ENCODE measurements around the gene MFSD11. TPM values are rescaled to one million over a fixed set of nuclear protein-coding genes. Genes with fewer than 3 reads are reported as not detected.
"Not testable (repeated sequence)": the region's sequence is repeated elsewhere in the genome, so short reads cannot be mapped to it uniquely, and the experiment has no call there.

Gene MFSD11
- total RNA-seq, 1 experiment from 2014 or later, result 23.9 TPM

DNA sequence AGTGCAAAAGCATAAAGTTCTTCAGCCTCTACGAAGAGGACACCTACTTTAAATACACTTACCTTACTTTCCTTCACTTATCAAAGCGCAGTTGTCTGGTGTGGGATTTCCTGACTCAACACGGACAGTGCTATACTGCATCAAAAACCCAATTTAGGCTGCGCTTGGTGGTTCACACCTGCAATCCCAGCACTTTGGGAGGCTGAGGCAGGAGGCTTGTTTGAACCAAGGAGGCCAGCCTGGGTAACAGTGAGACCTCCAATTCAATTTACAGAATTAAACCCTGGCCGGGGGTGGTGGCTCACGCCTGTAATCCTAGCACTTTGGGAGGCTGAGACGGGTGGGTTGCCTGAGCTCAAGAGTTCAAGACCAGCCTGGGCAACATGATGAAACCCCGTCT lies 15.6 kb upstream of the MFSD11 start:
- H3K27ac Mint-ChIP-seq (ENCODE audit: unreplicated experiment), result no peak overlapping the region
- no peaks in the 10 kb centered on the region for H3K27me3 Mint-ChIP-seq (ENCODE audit: unreplicated experiment)
- CTCF ChIA-PET, result interaction anchor here (0.7 kb wide), 1 partner anchor 171 kb away, joined by 4 read pairs; no protein-coding TSS in a partner anchor
- no peak overlapping the region for H3K4me3 Mint-ChIP-seq (ENCODE audit: low read depth, unreplicated experiment)
- no peaks in the 10 kb centered on the region for H3K4me1 Mint-ChIP-seq (ENCODE audit: low read depth, unreplicated experiment)
- no peak for DNase-seq
- H3K9me3 Mint-ChIP-seq (ENCODE audit: low read depth, unreplicated experiment), result no peaks in the 10 kb centered on the region
- BruUV-seq (replicated peaks), result no TSS peak
- intact Hi-C loops (cut with micrococcal nuclease; ENCODE audit: unreplicated experiment), result no loop called here
- TF ChIP-seq, protein P1, sequence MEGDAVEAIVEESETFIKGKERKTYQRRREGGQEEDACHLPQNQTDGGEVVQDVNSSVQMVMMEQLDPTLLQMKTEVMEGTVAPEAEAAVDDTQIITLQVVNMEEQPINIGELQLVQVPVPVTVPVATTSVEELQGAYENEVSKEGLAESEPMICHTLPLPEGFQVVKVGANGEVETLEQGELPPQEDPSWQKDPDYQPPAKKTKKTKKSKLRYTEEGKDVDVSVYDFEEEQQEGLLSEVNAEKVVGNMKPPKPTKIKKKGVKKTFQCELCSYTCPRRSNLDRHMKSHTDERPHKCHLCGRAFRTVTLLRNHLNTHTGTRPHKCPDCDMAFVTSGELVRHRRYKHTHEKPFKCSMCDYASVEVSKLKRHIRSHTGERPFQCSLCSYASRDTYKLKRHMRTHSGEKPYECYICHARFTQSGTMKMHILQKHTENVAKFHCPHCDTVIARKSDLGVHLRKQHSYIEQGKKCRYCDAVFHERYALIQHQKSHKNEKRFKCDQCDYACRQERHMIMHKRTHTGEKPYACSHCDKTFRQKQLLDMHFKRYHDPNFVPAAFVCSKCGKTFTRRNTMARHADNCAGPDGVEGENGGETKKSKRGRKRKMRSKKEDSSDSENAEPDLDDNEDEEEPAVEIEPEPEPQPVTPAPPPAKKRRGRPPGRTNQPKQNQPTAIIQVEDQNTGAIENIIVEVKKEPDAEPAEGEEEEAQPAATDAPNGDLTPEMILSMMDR (IDR thresholded peaks at IDR 0.05; ENCODE audit: unreplicated experiment), result no peak
- peaks cover 93% of the 10 kb centered on the region for H3K36me3 Mint-ChIP-seq (ENCODE audit: insufficient read depth, unreplicated experiment)

DNA sequence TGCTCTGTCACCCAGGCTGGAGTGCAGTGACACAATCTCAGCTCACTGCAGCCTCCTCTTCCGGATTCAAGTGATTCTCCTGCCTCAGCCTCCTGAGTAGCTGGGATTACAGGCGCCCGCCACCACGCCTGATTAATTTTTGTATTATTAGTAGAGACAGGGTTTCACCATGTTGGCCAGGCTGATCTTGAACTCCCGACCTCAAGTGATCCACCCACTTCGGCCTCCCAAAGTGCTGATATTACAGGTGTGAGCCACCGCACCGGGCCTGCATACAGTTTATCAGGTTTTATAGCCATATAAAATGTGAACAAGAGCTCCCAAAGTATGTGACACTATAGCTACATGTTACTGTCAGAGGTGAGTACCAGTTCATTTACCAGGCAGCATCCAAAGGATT lies 14.9 kb upstream of the MFSD11 start:
- H3K9me3 Mint-ChIP-seq (ENCODE audit: low read depth, unreplicated experiment); H3K4me1 Mint-ChIP-seq (ENCODE audit: low read depth, unreplicated experiment); CTCF ChIA-PET; intact Hi-C loops (cut with micrococcal nuclease; ENCODE audit: unreplicated experiment); H3K4me3 Mint-ChIP-seq (ENCODE audit: low read depth, unreplicated experiment); BruUV-seq (replicated peaks); H3K27ac Mint-ChIP-seq (ENCODE audit: unreplicated experiment); DNase-seq; H3K27me3 Mint-ChIP-seq (ENCODE audit: unreplicated experiment): not testable (repeated sequence)
- H3K36me3 Mint-ChIP-seq (ENCODE audit: insufficient read depth, unreplicated experiment), result peaks cover 93% of the 10 kb centered on the region

DNA sequence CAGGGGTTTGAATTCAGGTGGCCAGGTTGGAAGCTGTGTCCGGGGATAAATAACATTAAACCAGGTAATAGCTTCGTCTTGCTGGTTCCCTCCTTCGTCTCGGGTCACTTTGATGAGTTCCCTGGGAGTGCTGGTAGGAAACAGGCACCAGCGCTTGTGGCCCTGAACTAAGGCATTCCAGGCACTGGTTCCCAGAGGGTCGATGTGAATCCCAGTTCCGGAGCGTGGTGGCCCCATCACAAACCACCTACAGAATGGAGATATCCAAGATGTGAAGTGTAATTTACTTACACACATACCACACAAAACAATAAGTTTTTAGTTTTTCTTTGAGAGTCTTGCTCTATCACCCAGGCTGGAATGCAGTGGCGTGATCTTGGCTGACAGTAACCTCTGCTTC lies 14.1 kb upstream of the MFSD11 start:
- Mint-ChIP-seq H3K9me3 (ENCODE audit: low read depth, unreplicated experiment) (no peaks in the 10 kb centered on the region), H3K36me3 (ENCODE audit: insufficient read depth, unreplicated experiment) (peaks cover 87% of the 10 kb centered on the region), H3K4me1 (ENCODE audit: low read depth, unreplicated experiment) (peaks cover 7% of the 10 kb centered on the region), H3K4me3 (ENCODE audit: low read depth, unreplicated experiment) (no peak overlapping the region), H3K27me3 (ENCODE audit: unreplicated experiment) (no peaks in the 10 kb centered on the region), H3K27ac (ENCODE audit: unreplicated experiment) (no peak overlapping the region)
- DNase-seq, result no peak
- CTCF ChIA-PET, result no interaction called here
- BruUV-seq (replicated peaks), result TSS peak; percentile 1
- TF ChIP-seq, protein P1 (IDR thresholded peaks at IDR 0.05; ENCODE audit: unreplicated experiment), result no peak
- intact Hi-C loops (cut with micrococcal nuclease; ENCODE audit: unreplicated experiment), result no loop called here

DNA sequence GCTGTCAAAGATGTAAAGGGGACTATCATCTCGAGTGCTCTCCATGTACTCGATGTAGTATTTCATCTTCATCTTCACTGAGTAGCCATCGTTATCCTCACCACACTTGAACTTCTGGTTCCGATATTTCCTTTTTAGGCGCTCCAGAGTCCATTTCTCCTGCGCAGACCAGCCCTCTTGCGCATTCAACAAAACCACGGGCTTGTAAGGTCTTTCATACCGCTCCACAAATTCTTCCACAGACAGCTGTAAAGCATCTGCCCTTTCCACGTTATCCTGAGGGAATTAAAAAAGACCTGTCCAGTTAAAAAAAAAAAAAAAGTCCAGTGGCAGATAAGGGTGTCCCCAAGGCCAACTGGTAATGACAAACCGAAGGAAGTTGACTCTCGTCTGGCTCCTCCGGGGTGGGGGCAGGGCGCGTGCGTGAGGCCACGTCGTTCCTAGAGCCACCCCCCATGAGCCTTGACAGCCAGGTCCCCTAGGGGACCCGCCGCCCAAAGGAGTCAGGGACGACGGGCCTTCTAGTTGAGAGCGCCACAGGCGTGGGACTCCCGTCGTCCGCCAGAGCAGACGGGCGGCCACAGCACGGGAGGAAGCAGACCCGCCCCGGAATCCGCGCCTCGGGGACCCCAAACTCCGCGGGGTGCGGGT lies 12.2 kb upstream of the MFSD11 start:
- Mint-ChIP-seq H3K36me3 (ENCODE audit: insufficient read depth, unreplicated experiment) (peaks cover 87% of the 10 kb centered on the region), H3K27me3 (ENCODE audit: unreplicated experiment) (no peaks in the 10 kb centered on the region), H3K27ac (ENCODE audit: unreplicated experiment) (peak overlapping the region; percentile 77), H3K9me3 (ENCODE audit: low read depth, unreplicated experiment) (no peaks in the 10 kb centered on the region), H3K4me3 (ENCODE audit: low read depth, unreplicated experiment) (peak overlapping the region; percentile 81), H3K4me1 (ENCODE audit: low read depth, unreplicated experiment) (peaks cover 7% of the 10 kb centered on the region)
- intact Hi-C loops (cut with micrococcal nuclease; ENCODE audit: unreplicated experiment), result no loop called here
- TF ChIP-seq, protein P1 (IDR thresholded peaks at IDR 0.05; ENCODE audit: unreplicated experiment), result no peak
- CTCF ChIA-PET, result no interaction called here
- peak; percentile 73 for DNase-seq
- TSS peak; percentile 69 for BruUV-seq (replicated peaks)

DNA sequence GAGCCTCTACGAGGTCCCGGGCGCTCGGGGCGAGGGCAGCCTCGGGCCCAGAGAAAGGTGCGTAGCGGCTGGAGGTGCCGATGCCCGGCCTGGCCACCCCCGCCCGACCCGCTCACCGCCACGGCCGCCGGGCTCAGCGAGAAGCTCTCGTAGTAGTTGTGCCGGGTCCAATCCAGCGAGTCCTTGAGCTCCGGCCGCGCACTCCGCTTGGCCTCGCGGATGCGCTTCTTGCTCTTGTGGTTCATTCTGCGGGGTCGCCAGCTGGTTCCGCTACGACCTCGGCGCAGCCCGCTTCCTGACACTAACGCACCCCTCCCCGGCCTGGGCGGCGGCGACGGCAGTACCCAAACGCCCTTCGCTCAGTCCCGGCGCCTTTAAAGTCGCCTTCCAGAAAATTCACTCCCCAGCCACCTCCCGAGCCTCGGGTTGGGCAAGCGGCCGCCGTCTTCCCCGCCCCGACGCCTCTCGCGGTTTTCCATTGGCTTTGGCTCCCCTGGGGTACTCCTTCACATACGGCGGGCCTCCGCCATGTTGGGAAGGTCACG lies 11.6 kb upstream of the MFSD11 start, which contains the start of gene JMJD6:
TSS of gene JMJD6 (minus strand) at position 376 of the 545 bp plus-strand sequence. CDS start at position 245, 131 bp downstream.
- Mint-ChIP-seq H3K36me3 (ENCODE audit: insufficient read depth, unreplicated experiment) (peaks cover 88% of the 10 kb centered on the region), H3K9me3 (ENCODE audit: low read depth, unreplicated experiment) (no peaks in the 10 kb centered on the region), H3K4me3 (ENCODE audit: low read depth, unreplicated experiment) (peak within 1 kb of the TSS; percentile 81), H3K4me1 (ENCODE audit: low read depth, unreplicated experiment) (peaks cover 7% of the 10 kb centered on the region), H3K27me3 (ENCODE audit: unreplicated experiment) (no peaks in the 10 kb centered on the region), H3K27ac (ENCODE audit: unreplicated experiment) (peak within 1 kb of the TSS; percentile 77)
- TF ChIP-seq, protein P1 (IDR thresholded peaks at IDR 0.05; ENCODE audit: unreplicated experiment), result no peak
- peak; percentile 95 for DNase-seq
- CTCF ChIA-PET, result no interaction called here
- no TSS peak for BruUV-seq (replicated peaks)
- intact Hi-C loops (cut with micrococcal nuclease; ENCODE audit: unreplicated experiment), result no loop called here

Measured in Calu3 (cell line).